SU-DHL-6 (cell line): ENCODE data around the gene ACVRL1.

Experiments used
- H2AFZ ChIP-seq: fragments of 200-600 bp; sonication (generic); 2 replicates; pipeline ENCODE4 v1.6.1; 2014; ENCODE audit warnings: low read depth, mild to moderate bottlenecking, moderate library complexity, mixed read lengths, antibody characterized with exemption, low read length; ENCODE audit not compliant: severe bottlenecking
- H3F3A ChIP-seq: fragments of 200-600 bp; shearing (Covaris generic); 2 replicates; pipeline ENCODE4 v1.6.0; 2016; ENCODE audit warnings: antibody characterized with exemption, mild to moderate bottlenecking; ENCODE audit not compliant: insufficient read depth
- H3K27ac ChIP-seq: fragments of 200-600 bp; sonication (generic); 2 replicates; pipeline ENCODE4 v1.5.1; 2016; ENCODE audit warnings: low read depth, mild to moderate bottlenecking, low read length, moderate library complexity, mixed read lengths
- H3K27me3 ChIP-seq: fragments of 200-600 bp; sonication (generic), shearing (Covaris generic); 2 replicates; pipeline ENCODE4 v1.6.0; 2014; ENCODE audit warnings: mild to moderate bottlenecking, low read length
- H3K36me3 ChIP-seq: fragments of 200-600 bp; sonication (generic); 2 replicates; pipeline ENCODE4 v1.6.1; 2014; ENCODE audit warnings: mild to moderate bottlenecking, low read length, mixed read lengths
- H3K4me2 ChIP-seq: fragments of 300-600, 200-600 bp; shearing (Covaris generic), sonication (generic); 2 replicates; pipeline ENCODE4 v1.6.0; 2014; ENCODE audit warnings: low read length, low read depth, mild to moderate bottlenecking; ENCODE audit not compliant: poor library complexity, severe bottlenecking
- H3K4me3 ChIP-seq: fragments of 200-600 bp; sonication (generic); 2 replicates; pipeline ENCODE4 v1.5.1; 2014; ENCODE audit warnings: antibody characterized with exemption, low read length, mild to moderate bottlenecking, mixed read lengths; ENCODE audit not compliant: insufficient read depth, poor library complexity, severe bottlenecking
- H3K79me2 ChIP-seq: fragments of 200-600 bp; sonication (generic); 2 replicates; pipeline ENCODE4 v1.6.1; 2014; ENCODE audit warnings: mild to moderate bottlenecking, low read length, moderate library complexity; ENCODE audit not compliant: insufficient read depth
- H3K9ac ChIP-seq: fragments of 200-600 bp; sonication (generic); 2 replicates; pipeline ENCODE4 v1.7.0; 2014; ENCODE audit warnings: mild to moderate bottlenecking, low read length
- H3K9me2 ChIP-seq: fragments of 200-600 bp; sonication (generic); replicated peaks from 2 replicates; pipeline ENCODE4 v1.6.1; 2014; ENCODE audit warnings: low read length; ENCODE audit not compliant: insufficient read depth
- H3K9me3 ChIP-seq: fragments of 200-600 bp; sonication (generic); 2 replicates; pipeline ENCODE4 v1.6.1; 2014; ENCODE audit warnings: low read length, mixed read lengths; ENCODE audit not compliant: insufficient read depth
- H4K20me1 ChIP-seq: fragments of 200-600 bp; sonication (generic); 2 replicates; pipeline ENCODE4 v1.6.1; 2014; ENCODE audit warnings: low read depth, mild to moderate bottlenecking, antibody characterized with exemption, low read length, moderate library complexity, mixed read lengths
- CTCF ChIP-seq: fragments of 200-600 bp; sonication (generic); IDR thresholded peaks from one replicate; pipeline ENCODE4 v1.5.1; 2017; ENCODE audit warnings: antibody characterized with exemption, mild to moderate bottlenecking, low read length, moderate library complexity; ENCODE audit not compliant: insufficient read depth, poor library complexity, severe bottlenecking
- EZH2phosphoT487 ChIP-seq: fragments of 200-600 bp; sonication (generic), shearing (Covaris generic); conservative IDR thresholded peaks from 2 replicates; pipeline ENCODE4 v1.6.1; 2018; ENCODE audit warnings: mild to moderate bottlenecking, antibody characterized with exemption, low read length, moderate library complexity, mixed read lengths

Gene ACVRL1

GRCh38 chr12:51942056-51942455, 34.8 kb downstream of the ACVRL1 start:
- no peak for TF ChIP-seq EZH2phosphoT487
- no peak for TF ChIP-seq CTCF
- H2AFZ ChIP-seq: no peak overlapping the region
- H3K9me2 ChIP-seq: no peaks in the 10 kb centered on the region
- H3K4me3 ChIP-seq: no peak overlapping the region
- no peaks in the 10 kb centered on the region for H4K20me1 ChIP-seq
- H3K27ac ChIP-seq: no peak overlapping the region
- peaks cover 9% of the 10 kb centered on the region; the same call in 1 of the 2 replicates for H3K9me3 ChIP-seq
- no peaks in the 10 kb centered on the region for H3K79me2 ChIP-seq
- H3K9ac ChIP-seq: no peak overlapping the region
- no peaks in the 10 kb centered on the region for H3F3A ChIP-seq
- H3K36me3 ChIP-seq: no peaks in the 10 kb centered on the region
- no peak overlapping the region for H3K4me2 ChIP-seq
- H3K27me3 ChIP-seq: 0 out of 2 replicates have a peak, but pooled peaks cover 4% of the 10 kb centered on the region

GRCh38 chr12:51942501-51943000, 35.2 kb downstream of the ACVRL1 start:
- Histone ChIP-seq H3K27ac (no peak overlapping the region), H3K4me2 (no peak overlapping the region), H3K9me3 (peaks cover 9% of the 10 kb centered on the region; the same call in 1 of the 2 replicates), H4K20me1 (no peaks in the 10 kb centered on the region), H3K36me3 (no peaks in the 10 kb centered on the region), H3K9ac (no peak overlapping the region), H2AFZ (no peak overlapping the region), H3F3A (no peaks in the 10 kb centered on the region), H3K79me2 (no peaks in the 10 kb centered on the region), H3K27me3 (0 out of 2 replicates have a peak, but pooled peaks cover 4% of the 10 kb centered on the region), H3K9me2 (no peaks in the 10 kb centered on the region), H3K4me3 (no peak overlapping the region)
- no peak for TF ChIP-seq EZH2phosphoT487
- no peak for TF ChIP-seq CTCF

- Histone ChIP-seq H3K9me2 (no peaks in the 10 kb centered on the region), H3K9me3 (peaks cover 9% of the 10 kb centered on the region; the same call in 1 of the 2 replicates), H3K36me3 (no peaks in the 10 kb centered on the region), H3K4me3 (no peak overlapping the region), H3K27me3 (0 out of 2 replicates have a peak, but pooled peaks cover 4% of the 10 kb centered on the region), H3K4me2 (no peak overlapping the region), H3K9ac (no peak overlapping the region), H3K79me2 (no peaks in the 10 kb centered on the region), H4K20me1 (no peaks in the 10 kb centered on the region), H2AFZ (no peak overlapping the region), H3F3A (no peaks in the 10 kb centered on the region), H3K27ac (no peak overlapping the region)
- TF ChIP-seq CTCF (no peak), EZH2phosphoT487 (no peak)
These were observed 36.0 kb downstream of the ACVRL1 start for GRCh38 chr12:51943346-51943745.
